HepG2 (cell line): ENCODE measurements around the gene PPP1R13L. TPM values are rescaled to one million over a fixed set of nuclear protein-coding genes. Genes with fewer than 3 reads are reported as not detected.

Experiments used
- ATF2 ChIP-seq: sonication (generic); formaldehyde crosslinking; IDR thresholded peaks from 2 replicates; pipeline ENCODE4 v1.4.0; 2020; ENCODE audit warnings: missing genetic modification reagents
- BCL6 ChIP-seq: IDR thresholded peaks from 2 replicates; pipeline ENCODE4 v1.6.1; 2016; ENCODE audit warnings: missing genetic modification reagents, missing compliant biosample characterization
- ERF ChIP-seq: IDR thresholded peaks from 2 replicates; pipeline ENCODE4 v1.6.1; 2018; ENCODE audit warnings: missing biosample characterization, missing genetic modification reagents
- FOSL1 ChIP-seq: sonication (generic); formaldehyde crosslinking; IDR thresholded peaks from 2 replicates; pipeline ENCODE4 v1.9.0; 2021; ENCODE audit warnings: missing genetic modification reagents, borderline replicate concordance
- FOXA3 ChIP-seq: IDR thresholded peaks from 2 replicates; pipeline ENCODE4 v1.6.1; 2016; ENCODE audit warnings: missing genetic modification reagents, missing compliant biosample characterization
- FOXO4 ChIP-seq: sonication (generic); formaldehyde crosslinking; conservative IDR thresholded peaks from 2 replicates; pipeline ENCODE4 v1.8.1; 2023; ENCODE audit warnings: missing genetic modification reagents
- FOXP4 ChIP-seq: sonication (generic); formaldehyde crosslinking; IDR thresholded peaks from 2 replicates; pipeline ENCODE4 v1.4.0; 2020; ENCODE audit warnings: missing genetic modification reagents
- ISX ChIP-seq: sonication (generic); formaldehyde crosslinking; conservative IDR thresholded peaks from 2 replicates; pipeline ENCODE4 v1.5.0; 2020; ENCODE audit warnings: missing genetic modification reagents
- MED8 ChIP-seq: sonication (generic); formaldehyde crosslinking; IDR thresholded peaks from 2 replicates; pipeline ENCODE4 v1.8.1; 2023; ENCODE audit warnings: mild to moderate bottlenecking, missing genetic modification reagents; ENCODE audit not compliant: insufficient replicate concordance
- PATZ1 ChIP-seq: sonication (generic); formaldehyde crosslinking; IDR thresholded peaks from 2 replicates; pipeline ENCODE4 v1.4.0; 2020; ENCODE audit warnings: missing genetic modification reagents
- PHF8 ChIP-seq: sonication (generic); formaldehyde crosslinking; IDR thresholded peaks from 2 replicates; pipeline ENCODE4 v1.5.0; 2020; ENCODE audit warnings: missing genetic modification reagents
- SAP130 ChIP-seq: IDR thresholded peaks from 2 replicates; pipeline ENCODE4 v1.6.1; 2016; ENCODE audit warnings: low read depth
- SIX4 ChIP-seq: sonication (generic); formaldehyde crosslinking; IDR thresholded peaks from 2 replicates; pipeline ENCODE4 v1.4.0; 2020; ENCODE audit warnings: missing genetic modification reagents
- TAF15 ChIP-seq: fragments of 200-400 bp; formaldehyde crosslinking; IDR thresholded peaks from one replicate; pipeline ENCODE4 v1.6.1; 2018; ENCODE audit warnings: mild to moderate bottlenecking, low read depth, low read length; ENCODE audit not compliant: poor library complexity, severe bottlenecking
- TFE3 ChIP-seq: IDR thresholded peaks from 2 replicates; pipeline ENCODE4 v1.6.1; 2016
- U2AF1 ChIP-seq: fragments of 200-400 bp; formaldehyde crosslinking; optimal IDR thresholded peaks from 2 replicates; pipeline ENCODE3; 2017; ENCODE audit warnings: mild to moderate bottlenecking, low read depth, low read length
- ZMYM3 ChIP-seq: sonication (generic); formaldehyde crosslinking; IDR thresholded peaks from 2 replicates; pipeline ENCODE4 v1.5.1; 2020; ENCODE audit warnings: mild to moderate bottlenecking, missing genetic modification reagents
- ZNF17 ChIP-seq: sonication (generic); formaldehyde crosslinking; IDR thresholded peaks from 2 replicates; pipeline ENCODE4 v1.5.0; 2020; ENCODE audit warnings: mild to moderate bottlenecking, missing genetic modification reagents
- ZNF614 ChIP-seq: IDR thresholded peaks from 2 replicates; pipeline ENCODE4 v1.6.1; 2018; ENCODE audit warnings: missing biosample characterization, missing genetic modification reagents, inconsistent platforms, borderline replicate concordance
- ZNF644 ChIP-seq: IDR thresholded peaks from 2 replicates; pipeline ENCODE4 v1.6.1; 2016; ENCODE audit warnings: low read depth
- ZNF724P ChIP-seq: sonication (generic); formaldehyde crosslinking; IDR thresholded peaks from 2 replicates; pipeline ENCODE4 v1.8.0; 2022; ENCODE audit warnings: missing genetic modification reagents, borderline replicate concordance
- ZNF747 ChIP-seq: sonication (generic); formaldehyde crosslinking; IDR thresholded peaks from 2 replicates; pipeline ENCODE4 v1.8.1; 2023; ENCODE audit warnings: missing genetic modification reagents, mild to moderate bottlenecking, borderline replicate concordance
- ZNF776 ChIP-seq: sonication (generic); formaldehyde crosslinking; IDR thresholded peaks from 2 replicates; pipeline ENCODE4 v1.4.0; 2020; ENCODE audit warnings: mild to moderate bottlenecking, missing genetic modification reagents
- polyA plus RNA-seq, 8 experiments: library from polyadenylated mRNA; depleted of rRNA in 3 of 8; stranded (reverse) in 7 of 8; unstranded in 1 of 8; fragments of >200 nt; fragmentation: Illumina TruSeq in 4 of 8; extraction: Trizol in 4 of 8; gene quantifications; 2 replicates each; pipeline versions ENCODE4 v1.2.1 to v1.2.3, GENCODE V29; 2011 to 2016; ENCODE audit warnings: low read depth in 4 of 8, missing spikeins in 1 of 8, mixed read lengths in 1 of 8; ENCODE audit not compliant: insufficient read depth in 1 of 8
- total RNA-seq, 5 experiments: library from RNA; depleted of rRNA; stranded (reverse); fragments of >200 nt; fragmentation: Illumina TruSeq; extraction: Trizol; gene quantifications; 2 replicates each; pipeline ENCODE4 v1.2.3, GENCODE V29; 2016; ENCODE audit warnings: low read depth in 1 of 5

Gene PPP1R13L
- total and polyA plus RNA-seq, 2 of the 13 experiments (the other 11 are each of a cell fraction or from before 2014, with no cell fraction given), result 1.3 to 6.6 TPM

GRCh38 chr19:45439569-45440258, 34.8 kb upstream of the PPP1R13L start (continued):
- TF ChIP-seq PATZ1 (CRISPR knock-in tag) (peak; percentile 89), BCL6 (no peak), PHF8 (CRISPR knock-in tag) (no peak), FOXA3 (no peak), ZMYM3 (no peak), SIX4 (CRISPR knock-in tag) (no peak), MED8 (CRISPR knock-in tag) (no peak), ZNF644 (CRISPR knock-in tag) (no peak), FOSL1 (CRISPR knock-in tag) (no peak), ZNF614 (no peak), ATF2 (no peak), TAF15 (no peak), ZNF776 (CRISPR knock-in tag) (peak; percentile 56; the same call in 1 of the 2 replicates), ZNF747 (CRISPR knock-in tag) (no peak), U2AF1 (no peak), ISX (CRISPR knock-in tag) (no peak), TFE3 (CRISPR knock-in tag) (no peak), FOXO4 (CRISPR knock-in tag) (no peak), SAP130 (peak; percentile 73), ERF (CRISPR knock-in tag) (no peak), ZNF17 (no peak), FOXP4 (peak; percentile 34; the same call in 1 of the 2 replicates), ZNF724P (CRISPR knock-in tag) (no peak)
